ENCODE results near the gene PPM1A. TPM values are rescaled to one million over a fixed set of nuclear protein-coding genes. Genes with fewer than 3 reads are reported as not detected.

Gene PPM1A
- total and polyA plus RNA-seq, 2 donors (not counting 1 experiment from before 2014, with no cell fraction given), result 15.5 to 59.0 TPM

GRCh38 chr14:60229614-60230013 lies 19.4 kb upstream of the PPM1A start:
- H3K4me3 ChIP-seq (ENCODE audit: control extremely low read depth in 1 of 5, extremely low read depth in 1 of 5, insufficient read depth in 1 of 5, low read depth in 2 of 5, low read length in 4 of 5), result no peak overlapping the region
- H3K4me1 Mint-ChIP-seq, result no peaks in the 10 kb centered on the region
- H3K9me3 Mint-ChIP-seq (ENCODE audit: insufficient read depth), result peaks cover 11% of the 10 kb centered on the region
- no peak overlapping the region for H3K27ac Mint-ChIP-seq
- H3K4me1 ChIP-seq (ENCODE audit: control insufficient read depth in 2 of 2, insufficient read depth in 2 of 2, low read length in 2 of 2), result no peaks in the 10 kb centered on the region
- H3K27ac ChIP-seq (ENCODE audit: low read length in 2 of 2), result no peak overlapping the region
- H3K4me2 ChIP-seq (replicated peaks; ENCODE audit: low read depth, low read length, poor library complexity, severe bottlenecking), result no peak overlapping the region
- no peaks in the 10 kb centered on the region for H3K27me3 Mint-ChIP-seq
- H4K20me1 ChIP-seq (ENCODE audit: control insufficient read depth, insufficient read depth, low read length, poor library complexity, severe bottlenecking), result no peaks in the 10 kb centered on the region
- no peak for DNase-seq
- peaks cover 0 to 6% (median 1%) of the 10 kb centered on the region in 3 donors for H3K9me3 ChIP-seq (ENCODE audit: control extremely low read depth in 1 of 3, control insufficient read depth in 2 of 3, insufficient read depth in 1 of 3, low read length in 2 of 3)
- H3K79me2 ChIP-seq (ENCODE audit: control insufficient read depth, insufficient read depth, low read length), result no peaks in the 10 kb centered on the region
- ChIA-PET POLR2A (no interaction called here), CTCF (interaction anchor here (0.7 kb wide), 1 partner anchor 14 kb away, joined by 4 read pairs; no protein-coding TSS in a partner anchor)
- H2AFZ ChIP-seq (ENCODE audit: insufficient read depth, low read depth, low read length, poor library complexity, severe bottlenecking), result no peak overlapping the region
- no peaks in the 10 kb centered on the region for H3K27me3 ChIP-seq (replicated peaks in 1 of 4; ENCODE audit: control extremely low read depth in 1 of 4, control insufficient read depth in 3 of 4, insufficient read depth in 4 of 4, low read length in 3 of 4)
- H3K4me3 Mint-ChIP-seq, result no peak overlapping the region
- TF ChIP-seq EZH2 (IDR thresholded peaks at IDR 0.05; ENCODE audit: borderline replicate concordance, insufficient read depth, low read depth, low read length, poor library complexity, severe bottlenecking), result no peak
- TF ChIP-seq, protein P1, sequence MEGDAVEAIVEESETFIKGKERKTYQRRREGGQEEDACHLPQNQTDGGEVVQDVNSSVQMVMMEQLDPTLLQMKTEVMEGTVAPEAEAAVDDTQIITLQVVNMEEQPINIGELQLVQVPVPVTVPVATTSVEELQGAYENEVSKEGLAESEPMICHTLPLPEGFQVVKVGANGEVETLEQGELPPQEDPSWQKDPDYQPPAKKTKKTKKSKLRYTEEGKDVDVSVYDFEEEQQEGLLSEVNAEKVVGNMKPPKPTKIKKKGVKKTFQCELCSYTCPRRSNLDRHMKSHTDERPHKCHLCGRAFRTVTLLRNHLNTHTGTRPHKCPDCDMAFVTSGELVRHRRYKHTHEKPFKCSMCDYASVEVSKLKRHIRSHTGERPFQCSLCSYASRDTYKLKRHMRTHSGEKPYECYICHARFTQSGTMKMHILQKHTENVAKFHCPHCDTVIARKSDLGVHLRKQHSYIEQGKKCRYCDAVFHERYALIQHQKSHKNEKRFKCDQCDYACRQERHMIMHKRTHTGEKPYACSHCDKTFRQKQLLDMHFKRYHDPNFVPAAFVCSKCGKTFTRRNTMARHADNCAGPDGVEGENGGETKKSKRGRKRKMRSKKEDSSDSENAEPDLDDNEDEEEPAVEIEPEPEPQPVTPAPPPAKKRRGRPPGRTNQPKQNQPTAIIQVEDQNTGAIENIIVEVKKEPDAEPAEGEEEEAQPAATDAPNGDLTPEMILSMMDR (IDR thresholded peaks at IDR 0.05), result no peak
- no peak for ATAC-seq (ENCODE audit: low read depth)
- H3K36me3 ChIP-seq (replicated peaks in 1 of 2; ENCODE audit: control extremely low read depth in 1 of 2, control insufficient read depth in 1 of 2, extremely low read depth in 1 of 2, insufficient read depth in 2 of 2, low read length in 1 of 2), result no peaks in the 10 kb centered on the region
- intact Hi-C loops (cut with micrococcal nuclease), result no loop called here
- H3K9ac ChIP-seq (ENCODE audit: low read length), result no peak overlapping the region

DNA sequence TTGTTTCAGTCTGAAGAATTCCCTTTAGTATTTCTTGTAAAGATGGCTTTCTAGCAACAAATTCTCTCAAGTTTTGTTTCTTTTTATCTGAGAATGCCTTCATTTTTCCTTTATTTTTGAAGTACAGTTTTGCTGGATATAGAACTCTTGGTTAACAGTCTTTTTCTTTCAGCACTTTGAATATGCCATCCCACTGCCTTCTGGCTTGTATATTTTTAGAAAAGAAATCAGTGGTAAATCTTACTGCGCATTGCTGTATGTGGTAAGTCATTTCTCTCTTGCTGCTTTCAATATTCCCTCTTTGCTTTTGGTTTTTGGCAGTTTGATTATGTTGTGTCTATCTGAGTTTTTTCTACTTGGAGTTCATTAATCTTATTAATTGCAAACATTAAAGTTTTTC lies 16.8 kb upstream of the PPM1A start:
- peaks cover 0 to 6% (median 1%) of the 10 kb centered on the region in 3 donors for H3K9me3 ChIP-seq (ENCODE audit: control extremely low read depth in 1 of 3, control insufficient read depth in 2 of 3, insufficient read depth in 1 of 3, low read length in 2 of 3)
- Mint-ChIP-seq H3K4me3 (no peak overlapping the region), H3K9me3 (ENCODE audit: insufficient read depth) (peaks cover 11% of the 10 kb centered on the region), H3K27me3 (no peaks in the 10 kb centered on the region), H3K27ac (no peak overlapping the region), H3K4me1 (no peaks in the 10 kb centered on the region)
- H2AFZ ChIP-seq (ENCODE audit: insufficient read depth, low read depth, low read length, poor library complexity, severe bottlenecking), result no peak overlapping the region
- no peak for ATAC-seq (ENCODE audit: low read depth)
- no peaks in the 10 kb centered on the region for H3K4me1 ChIP-seq (ENCODE audit: control insufficient read depth in 2 of 2, insufficient read depth in 2 of 2, low read length in 2 of 2)
- H4K20me1 ChIP-seq (ENCODE audit: control insufficient read depth, insufficient read depth, low read length, poor library complexity, severe bottlenecking), result no peaks in the 10 kb centered on the region
- H3K79me2 ChIP-seq (ENCODE audit: control insufficient read depth, insufficient read depth, low read length), result no peaks in the 10 kb centered on the region
- H3K27me3 ChIP-seq (replicated peaks in 1 of 4; ENCODE audit: control extremely low read depth in 1 of 4, control insufficient read depth in 3 of 4, insufficient read depth in 4 of 4, low read length in 3 of 4), result no peaks in the 10 kb centered on the region
- WGBS (ENCODE audit: insufficient coverage), result no CpG with 5 or more reads among the region's 1 CpG
- ChIA-PET POLR2A (no interaction called here), CTCF (no interaction called here)
- no peak for DNase-seq
- intact Hi-C loops (cut with micrococcal nuclease), result no loop called here
- H3K9ac ChIP-seq (ENCODE audit: low read length), result no peak overlapping the region
- TF ChIP-seq EZH2 (IDR thresholded peaks at IDR 0.05; ENCODE audit: borderline replicate concordance, insufficient read depth, low read depth, low read length, poor library complexity, severe bottlenecking), result no peak
- TF ChIP-seq, protein P1 (IDR thresholded peaks at IDR 0.05), result no peak
- H3K27ac ChIP-seq (ENCODE audit: low read length in 2 of 2), result no peak overlapping the region
- H3K4me3 ChIP-seq (ENCODE audit: control extremely low read depth in 1 of 5, extremely low read depth in 1 of 5, insufficient read depth in 1 of 5, low read depth in 2 of 5, low read length in 4 of 5), result no peak overlapping the region
- H3K4me2 ChIP-seq (replicated peaks; ENCODE audit: low read depth, low read length, poor library complexity, severe bottlenecking), result no peak overlapping the region
- H3K36me3 ChIP-seq (replicated peaks in 1 of 2; ENCODE audit: control extremely low read depth in 1 of 2, control insufficient read depth in 1 of 2, extremely low read depth in 1 of 2, insufficient read depth in 2 of 2, low read length in 1 of 2), result no peaks in the 10 kb centered on the region

All from B cell (primary cell).